ENCODE measurements around the gene MAP2.
A peak's percentile ranks its signal among the peaks of the same experiment; 100 is the strongest.
"Not testable (repeated sequence)": the region's sequence is repeated elsewhere in the genome, so short reads cannot be mapped to it uniquely, and the experiment has no call there.

The MAP2 gene

GRCh38 chr2:209472112-209472832 is 48.4 kb downstream of the MAP2 start:
- Histone ChIP-seq H3K27ac (peak overlapping the region in 1 of 21 experiments; percentile 8), H3K4me3 (no peak overlapping the region)

- Histone ChIP-seq H3K27ac (no peak overlapping the region), H3K4me3 (no peak overlapping the region)
These were observed 49.0 kb downstream of the MAP2 start for GRCh38 chr2:209472871-209473270.

- no peak overlapping the region for H3K4me3 ChIP-seq
- H3K27ac ChIP-seq = no peak overlapping the region
These were observed 50.1 kb downstream of the MAP2 start for GRCh38 chr2:209473930-209474419.

GRCh38 chr2:209474960-209475359 is 51.1 kb downstream of the MAP2 start:
- Histone ChIP-seq H3K4me3 (no peak overlapping the region), H3K27ac (no peak overlapping the region)

- Histone ChIP-seq H3K27ac (no peak overlapping the region), H3K4me3 (no peak overlapping the region)
These were observed 52.7 kb downstream of the MAP2 start for GRCh38 chr2:209476367-209477208.

GRCh38 chr2:209492296-209492695 is 68.4 kb downstream of the MAP2 start:
- not testable (repeated sequence) for H3K4me3 ChIP-seq

GRCh38 chr2:209495068-209495620 is 71.3 kb downstream of the MAP2 start:
- not testable (repeated sequence) for H3K4me3 ChIP-seq
- H3K27ac ChIP-seq = peak overlapping the region in 9 of 21 experiments; percentile 7 to 79 (median 35)

More at GRCh38 chr2:209492296-209492695, 68.4 kb downstream of the MAP2 start:
- H3K27ac ChIP-seq = not testable (repeated sequence)

- Histone ChIP-seq H3K27ac (peak overlapping the region in 7 of 21 experiments; percentile 7 to 79 (median 38)), H3K4me3 (no peak overlapping the region)
These were observed 72.2 kb downstream of the MAP2 start for GRCh38 chr2:209495855-209496585.

- Histone ChIP-seq H3K4me3 (no peak overlapping the region), H3K27ac (peak overlapping the region in 2 of 21 experiments; percentile 10 to 29)
These were observed 72.7 kb downstream of the MAP2 start for GRCh38 chr2:209496586-209496982.

GRCh38 chr2:209498614-209499013 is 74.8 kb downstream of the MAP2 start:
- Histone ChIP-seq H3K4me3 (no peak overlapping the region), H3K27ac (no peak overlapping the region)

- Histone ChIP-seq H3K27ac (no peak overlapping the region), H3K4me3 (no peak overlapping the region)
These were observed 75.2 kb downstream of the MAP2 start for GRCh38 chr2:209499069-209499468.

- H3K27ac ChIP-seq = no peak overlapping the region
- H3K4me3 ChIP-seq = no peak overlapping the region
These were observed 77.7 kb downstream of the MAP2 start for GRCh38 chr2:209501579-209501978.

GRCh38 chr2:209505410-209505809 is 81.6 kb downstream of the MAP2 start:
- Histone ChIP-seq H3K4me3 (no peak overlapping the region), H3K27ac (peak overlapping the region in 1 of 21 experiments; percentile 16)

GRCh38 chr2:209508255-209508654 is 84.4 kb downstream of the MAP2 start:
- no peak overlapping the region for H3K27ac ChIP-seq
- H3K4me3 ChIP-seq = no peak overlapping the region

GRCh38 chr2:209511637-209512036 is 87.8 kb downstream of the MAP2 start:
- Histone ChIP-seq H3K4me3 (no peak overlapping the region), H3K27ac (no peak overlapping the region)

- H3K27ac ChIP-seq = no peak overlapping the region
- no peak overlapping the region for H3K4me3 ChIP-seq
These were observed 89.1 kb downstream of the MAP2 start for GRCh38 chr2:209512971-209513370.

- no peak overlapping the region for H3K27ac ChIP-seq
- H3K4me3 ChIP-seq = no peak overlapping the region
These were observed 93.6 kb downstream of the MAP2 start for GRCh38 chr2:209517436-209517835.

- Histone ChIP-seq H3K4me3 (no peak overlapping the region), H3K27ac (no peak overlapping the region)
These were observed 95.4 kb downstream of the MAP2 start for GRCh38 chr2:209519271-209519670.

GRCh38 chr2:209519906-209520305 is 96.1 kb downstream of the MAP2 start:
- Histone ChIP-seq H3K27ac (no peak overlapping the region), H3K4me3 (no peak overlapping the region)
